ENCODE measurements around the gene STX8. TPM values are rescaled to one million over a fixed set of nuclear protein-coding genes. Genes with fewer than 3 reads are reported as not detected.
"Not testable (repeated sequence)": the region's sequence is repeated elsewhere in the genome, so short reads cannot be mapped to it uniquely, and the experiment has no call there.

The STX8 gene
- total and polyA plus RNA-seq, 2 donors = 60.5 to 75.8 TPM

DNA sequence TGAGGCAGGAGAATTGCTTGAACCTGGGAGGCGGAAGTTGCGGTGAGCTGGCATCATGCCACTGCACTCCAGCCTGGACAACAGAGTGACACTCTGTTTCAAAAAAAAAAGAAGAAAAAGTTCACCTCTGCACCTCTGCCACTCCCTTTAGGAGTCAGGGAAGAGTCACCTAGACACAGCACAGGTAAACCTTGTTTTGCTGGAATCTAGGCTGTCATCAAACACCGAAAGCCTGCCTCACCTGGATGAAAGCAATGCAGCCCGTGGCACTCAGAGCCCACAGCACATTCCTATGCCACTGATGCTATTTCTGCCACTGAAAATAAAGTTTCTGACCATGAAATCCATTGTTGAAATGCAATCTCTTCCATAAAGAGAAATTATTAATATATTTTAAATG, 23.0 kb upstream of the STX8 start:
- H3K27me3 ChIP-seq (ENCODE audit: control insufficient read depth in 2 of 2, insufficient read depth in 1 of 2, low read length in 1 of 2) = no peaks in the 10 kb centered on the region
- 96% methylated on average over 4 of the region's 4 CpGs for WGBS
- DNase-seq (ENCODE audit: low read depth in 6 of 9, low spot score in 9 of 9) = no peak
- no peaks in the 10 kb centered on the region for H3K36me3 ChIP-seq (ENCODE audit: control insufficient read depth in 2 of 2, insufficient read depth in 2 of 2, low read length in 1 of 2)
- no peak overlapping the region for H3K27ac ChIP-seq (ENCODE audit: low read depth in 1 of 2, low read length in 1 of 2)
- no peaks in the 10 kb centered on the region for H3K9me3 ChIP-seq (ENCODE audit: control insufficient read depth in 2 of 2, insufficient read depth in 1 of 2, low read length in 1 of 2)
- H3K4me1 ChIP-seq (ENCODE audit: control insufficient read depth in 2 of 2, insufficient read depth in 2 of 2, low read length in 2 of 2) = no peaks in the 10 kb centered on the region
- H3K4me3 ChIP-seq (ENCODE audit: low read length in 2 of 2) = no peak overlapping the region

DNA sequence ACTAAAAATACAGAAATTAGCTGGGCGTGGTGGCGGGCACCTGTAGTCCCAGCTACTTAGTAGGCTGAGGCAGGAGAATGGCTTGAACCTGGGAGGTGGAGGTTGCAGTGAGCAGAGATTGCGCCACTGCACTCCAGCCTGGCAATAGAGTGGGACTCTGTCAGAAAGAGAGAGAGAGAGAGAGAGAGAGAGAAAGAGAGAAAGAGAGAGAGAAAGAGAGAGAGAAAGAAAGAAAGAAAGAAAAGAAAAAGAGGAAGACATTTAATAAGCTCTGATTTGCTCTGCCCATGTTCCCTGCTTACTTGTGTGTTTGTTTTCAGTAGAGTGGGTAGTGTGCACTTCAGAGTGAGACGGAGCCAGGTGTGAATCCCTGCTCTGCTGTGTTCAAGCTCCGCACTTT, 22.0 kb upstream of the STX8 start:
- 96% methylated on average over 5 of the region's 5 CpGs for WGBS
- not testable (repeated sequence) for H3K4me3 ChIP-seq (ENCODE audit: low read length in 2 of 2); DNase-seq (ENCODE audit: low read depth in 6 of 9, low spot score in 9 of 9); H3K4me1 ChIP-seq (ENCODE audit: control insufficient read depth in 2 of 2, insufficient read depth in 2 of 2, low read length in 2 of 2); H3K27me3 ChIP-seq (ENCODE audit: control insufficient read depth in 2 of 2, insufficient read depth in 1 of 2, low read length in 1 of 2); H3K9me3 ChIP-seq (ENCODE audit: control insufficient read depth in 2 of 2, insufficient read depth in 1 of 2, low read length in 1 of 2); H3K36me3 ChIP-seq (ENCODE audit: control insufficient read depth in 2 of 2, insufficient read depth in 2 of 2, low read length in 1 of 2); H3K27ac ChIP-seq (ENCODE audit: low read depth in 1 of 2, low read length in 1 of 2)

DNA sequence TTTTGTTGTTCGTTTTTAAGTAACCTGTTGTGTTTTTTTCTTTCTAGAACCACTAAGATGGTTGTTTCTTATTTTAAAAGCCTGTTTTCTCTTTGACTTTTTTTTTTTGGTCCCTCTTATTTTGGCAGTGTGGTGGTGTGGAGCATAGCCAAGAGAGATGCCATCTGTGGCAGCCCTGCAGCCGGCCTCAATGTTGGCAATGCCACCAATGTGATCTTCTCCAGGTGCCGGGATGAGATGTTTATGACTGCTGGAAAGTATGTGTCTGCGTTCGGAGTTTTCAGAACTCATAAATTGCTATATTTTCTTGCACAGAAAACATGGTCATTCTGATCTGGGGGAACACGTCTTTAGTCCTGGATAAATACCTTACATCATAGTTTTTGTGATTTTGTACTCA, 18.4 kb upstream of the STX8 start:
- Histone ChIP-seq H3K27me3 (ENCODE audit: control insufficient read depth in 2 of 2, insufficient read depth in 1 of 2, low read length in 1 of 2) (no peaks in the 10 kb centered on the region), H3K9me3 (ENCODE audit: control insufficient read depth in 2 of 2, insufficient read depth in 1 of 2, low read length in 1 of 2) (no peaks in the 10 kb centered on the region), H3K4me1 (ENCODE audit: control insufficient read depth in 2 of 2, insufficient read depth in 2 of 2, low read length in 2 of 2) (no peaks in the 10 kb centered on the region), H3K27ac (ENCODE audit: low read depth in 1 of 2, low read length in 1 of 2) (no peak overlapping the region), H3K4me3 (ENCODE audit: low read length in 2 of 2) (no peak overlapping the region), H3K36me3 (ENCODE audit: control insufficient read depth in 2 of 2, insufficient read depth in 2 of 2, low read length in 1 of 2) (no peaks in the 10 kb centered on the region)
- WGBS = 96% methylated on average over 6 of the region's 6 CpGs
- DNase-seq (ENCODE audit: low read depth in 6 of 9, low spot score in 9 of 9) = no peak

DNA sequence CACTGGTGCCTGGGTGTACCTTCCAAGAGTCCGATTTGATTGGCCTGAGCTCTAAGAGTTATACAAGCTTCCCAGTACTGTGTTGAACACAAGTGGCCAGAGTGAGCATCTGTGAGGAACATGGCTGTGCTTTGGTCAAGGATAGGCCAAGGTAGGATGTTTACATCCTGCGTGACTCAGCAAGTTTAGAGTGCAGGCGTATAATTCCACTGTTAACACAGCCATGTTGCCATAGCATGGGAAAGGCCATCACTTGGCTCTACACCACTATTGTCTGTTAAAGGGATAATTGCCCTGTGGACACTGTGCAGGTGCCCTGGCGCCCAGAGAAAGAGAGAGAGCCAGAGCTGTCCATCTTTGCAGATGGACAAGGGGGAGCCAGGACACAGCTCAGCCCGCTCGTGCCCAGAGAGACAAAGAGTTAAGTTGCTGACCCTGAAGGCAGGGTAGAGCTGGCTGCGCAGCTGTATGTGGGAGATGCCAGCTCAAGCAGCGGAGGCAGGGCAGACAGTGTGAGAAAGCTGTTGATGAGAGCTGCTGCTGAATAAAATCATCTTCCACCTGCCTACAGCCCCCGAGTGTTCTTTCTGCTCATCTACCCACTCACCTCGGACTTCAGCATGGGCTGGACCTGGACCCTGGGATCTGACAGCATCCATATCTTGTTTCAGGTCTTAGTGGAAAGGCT, 12.5 kb upstream of the STX8 start:
- no peak for DNase-seq (ENCODE audit: low read depth in 6 of 9, low spot score in 9 of 9)
- no peaks in the 10 kb centered on the region for H3K36me3 ChIP-seq (ENCODE audit: control insufficient read depth in 2 of 2, insufficient read depth in 2 of 2, low read length in 1 of 2)
- H3K27ac ChIP-seq (ENCODE audit: low read depth in 1 of 2, low read length in 1 of 2) = no peak overlapping the region
- no peaks in the 10 kb centered on the region for H3K4me1 ChIP-seq (ENCODE audit: control insufficient read depth in 2 of 2, insufficient read depth in 2 of 2, low read length in 2 of 2)
- H3K27me3 ChIP-seq (ENCODE audit: control insufficient read depth in 2 of 2, insufficient read depth in 1 of 2, low read length in 1 of 2) = no peaks in the 10 kb centered on the region
- H3K4me3 ChIP-seq (ENCODE audit: low read length in 2 of 2) = no peak overlapping the region
- 94% methylated on average over 10 of the region's 10 CpGs for WGBS
- H3K9me3 ChIP-seq (ENCODE audit: control insufficient read depth in 2 of 2, insufficient read depth in 1 of 2, low read length in 1 of 2) = peaks cover 0 to 4% of the 10 kb centered on the region in 2 donors

DNA sequence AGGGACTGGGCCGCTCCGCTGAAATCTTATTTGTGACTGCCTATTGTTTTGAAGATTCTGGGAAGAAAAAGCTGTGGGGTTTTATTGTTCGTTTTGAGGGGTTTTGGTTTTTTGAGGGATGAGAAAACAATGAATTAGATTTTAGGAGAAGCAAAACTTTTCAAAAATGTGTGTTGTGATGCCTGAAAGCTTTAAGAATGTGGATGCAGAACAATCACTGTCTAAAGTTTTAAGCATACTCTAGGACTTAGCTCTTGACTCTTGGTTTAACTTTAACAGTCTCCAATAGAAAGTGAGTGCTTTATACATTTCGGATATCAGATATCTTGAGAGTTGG, 1.7 kb upstream of the STX8 start:
- no peak overlapping the region for H3K4me3 ChIP-seq (ENCODE audit: low read length in 2 of 2)
- no peaks in the 10 kb centered on the region for H3K36me3 ChIP-seq (ENCODE audit: control insufficient read depth in 2 of 2, insufficient read depth in 2 of 2, low read length in 1 of 2)
- 9% methylated on average over 4 of the region's 4 CpGs for WGBS
- DNase-seq (ENCODE audit: low read depth in 6 of 9, low spot score in 9 of 9) = no peak
- no peak overlapping the region for H3K27ac ChIP-seq (ENCODE audit: low read depth in 1 of 2, low read length in 1 of 2)
- no peaks in the 10 kb centered on the region for H3K9me3 ChIP-seq (ENCODE audit: control insufficient read depth in 2 of 2, insufficient read depth in 1 of 2, low read length in 1 of 2)
- peaks cover 0 to 2% of the 10 kb centered on the region in 2 donors for H3K27me3 ChIP-seq (ENCODE audit: control insufficient read depth in 2 of 2, insufficient read depth in 1 of 2, low read length in 1 of 2)
- H3K4me1 ChIP-seq (ENCODE audit: control insufficient read depth in 2 of 2, insufficient read depth in 2 of 2, low read length in 2 of 2) = peaks cover 5 to 10% of the 10 kb centered on the region in 2 donors

DNA sequence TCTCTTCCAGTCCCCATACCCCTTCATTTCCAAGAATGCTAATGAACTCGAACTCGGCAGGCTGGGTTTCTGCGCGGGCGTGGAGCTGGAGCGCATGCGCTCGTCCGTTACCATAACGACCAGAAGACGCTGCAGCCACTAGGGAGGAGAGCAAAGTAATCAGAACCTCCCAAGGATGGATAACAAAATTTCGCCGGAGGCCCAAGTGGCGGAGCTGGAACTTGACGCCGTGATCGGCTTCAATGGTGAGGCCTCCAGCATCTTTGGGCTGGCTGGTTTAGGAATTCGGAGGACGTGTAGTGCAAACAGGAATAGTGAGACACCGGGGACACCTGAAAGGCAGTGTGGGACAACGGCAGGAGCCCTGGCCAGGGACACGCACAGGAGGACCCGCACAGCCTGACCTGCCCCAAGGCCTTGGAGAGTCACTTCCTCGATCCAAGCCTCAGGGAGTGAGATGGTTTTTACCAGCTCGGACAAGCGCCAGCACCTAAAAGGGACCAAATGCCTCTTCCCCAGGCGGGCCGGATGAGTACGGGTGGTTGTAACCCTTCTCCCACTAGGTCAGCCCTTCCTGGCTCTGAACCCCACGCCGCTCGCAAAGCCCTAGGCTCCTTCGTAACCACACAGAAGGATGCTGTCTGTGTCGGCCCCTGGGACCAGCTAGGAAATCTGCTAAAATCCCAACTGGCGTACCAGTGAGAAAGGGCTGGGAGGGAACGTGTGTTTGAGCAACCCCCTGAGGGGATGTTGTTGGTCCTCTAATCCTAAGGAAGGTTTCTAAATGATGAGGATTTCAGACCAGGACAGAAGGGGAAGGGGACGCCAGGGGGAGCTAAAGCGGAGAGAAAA, 1.1 kb upstream of the STX8 start, which contains the start of gene CFAP52:
TSS of gene CFAP52 (plus strand) at position 122 of the 852 bp plus-strand sequence. CDS start at position 176, 54 bp downstream.
- Histone ChIP-seq H3K4me3 (ENCODE audit: low read length in 2 of 2) (peak within 1 kb of the TSS; percentile 80 to 88), H3K9me3 (ENCODE audit: control insufficient read depth in 2 of 2, insufficient read depth in 1 of 2, low read length in 1 of 2) (no peaks in the 10 kb centered on the region), H3K4me1 (ENCODE audit: control insufficient read depth in 2 of 2, insufficient read depth in 2 of 2, low read length in 2 of 2) (peaks cover 5 to 10% of the 10 kb centered on the region in 2 donors), H3K36me3 (ENCODE audit: control insufficient read depth in 2 of 2, insufficient read depth in 2 of 2, low read length in 1 of 2) (no peaks in the 10 kb centered on the region), H3K27ac (ENCODE audit: low read depth in 1 of 2, low read length in 1 of 2) (peak within 1 kb of the TSS in 1 of 2 donors; percentile 52), H3K27me3 (ENCODE audit: control insufficient read depth in 2 of 2, insufficient read depth in 1 of 2, low read length in 1 of 2) (peaks cover 0 to 2% of the 10 kb centered on the region in 2 donors)
- WGBS = 3% methylated on average over 38 of the region's 38 CpGs
- DNase-seq (ENCODE audit: low read depth in 6 of 9, low spot score in 9 of 9) = peak; percentile 49 to 83 (median 60)

DNA sequence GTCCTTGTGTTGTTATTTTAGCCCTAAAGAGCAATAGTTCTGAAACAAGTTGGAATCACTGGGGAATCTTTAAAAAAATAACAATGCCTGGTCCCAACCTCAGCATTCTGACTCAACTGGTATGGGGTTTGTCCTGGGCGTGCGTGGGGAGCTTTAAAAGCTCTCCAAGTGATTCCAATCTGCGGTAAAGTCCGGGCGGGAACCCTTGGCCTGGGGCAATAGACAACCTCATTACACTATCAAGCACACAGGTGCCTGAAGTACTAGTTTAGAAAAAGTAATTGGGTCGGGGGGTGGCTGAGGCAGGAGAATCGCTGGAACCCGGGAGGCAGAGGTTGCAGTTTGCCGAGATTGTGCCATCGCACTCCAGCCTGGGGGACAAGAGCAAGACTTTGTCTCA, 4.4 kb downstream of the STX8 start:
- H3K4me3 ChIP-seq (ENCODE audit: low read length in 2 of 2) = no peak overlapping the region
- H3K9me3 ChIP-seq (ENCODE audit: control insufficient read depth in 2 of 2, insufficient read depth in 1 of 2, low read length in 1 of 2) = no peaks in the 10 kb centered on the region
- H3K27ac ChIP-seq (ENCODE audit: low read depth in 1 of 2, low read length in 1 of 2) = no peak overlapping the region
- peaks cover 0 to 3% of the 10 kb centered on the region in 2 donors for H3K4me1 ChIP-seq (ENCODE audit: control insufficient read depth in 2 of 2, insufficient read depth in 2 of 2, low read length in 2 of 2)
- 96% methylated on average over 10 of the region's 10 CpGs for WGBS
- DNase-seq (ENCODE audit: low read depth in 6 of 9, low spot score in 9 of 9) = no peak
- peaks cover 5 to 7% of the 10 kb centered on the region in 2 donors for H3K36me3 ChIP-seq (ENCODE audit: control insufficient read depth in 2 of 2, insufficient read depth in 2 of 2, low read length in 1 of 2)
- no peaks in the 10 kb centered on the region for H3K27me3 ChIP-seq (ENCODE audit: control insufficient read depth in 2 of 2, insufficient read depth in 1 of 2, low read length in 1 of 2)

DNA sequence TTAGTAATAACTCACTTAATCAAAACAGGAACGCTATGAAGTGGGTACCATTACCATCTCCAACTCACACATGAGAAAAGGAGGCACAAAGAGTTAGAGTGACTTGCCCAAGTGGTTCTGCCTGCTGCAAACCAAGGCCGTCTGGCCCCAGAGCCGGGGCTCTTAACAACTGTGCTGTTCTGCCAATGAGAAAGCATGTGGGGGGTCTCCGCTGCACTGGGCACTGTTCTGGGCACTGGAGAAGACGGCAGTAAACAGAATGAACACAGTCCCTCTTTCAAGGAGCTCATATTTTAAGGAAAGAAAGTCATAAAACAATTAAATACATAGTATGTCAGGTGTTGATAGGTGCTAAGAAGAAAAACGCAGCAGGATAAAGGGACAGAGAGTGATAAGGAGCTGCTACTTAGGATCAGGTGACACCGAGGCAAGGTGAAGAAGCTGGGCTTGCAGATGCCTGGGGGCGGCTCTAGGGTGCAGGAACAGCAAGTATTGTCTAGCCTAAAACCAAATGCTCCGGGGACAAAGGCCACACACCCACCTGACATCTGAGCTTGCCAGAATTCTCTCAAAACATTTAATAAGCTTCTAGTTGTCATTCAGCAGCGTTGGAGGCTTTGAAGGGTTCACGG, 6.5 kb downstream of the STX8 start:
- H3K36me3 ChIP-seq (ENCODE audit: control insufficient read depth in 2 of 2, insufficient read depth in 2 of 2, low read length in 1 of 2) = peaks cover 5 to 7% of the 10 kb centered on the region in 2 donors
- no peaks in the 10 kb centered on the region for H3K4me1 ChIP-seq (ENCODE audit: control insufficient read depth in 2 of 2, insufficient read depth in 2 of 2, low read length in 2 of 2)
- DNase-seq (ENCODE audit: low read depth in 6 of 9, low spot score in 9 of 9) = no peak
- WGBS = 94% methylated on average over 11 of the region's 11 CpGs
- no peak overlapping the region for H3K4me3 ChIP-seq (ENCODE audit: low read length in 2 of 2)
- no peaks in the 10 kb centered on the region for H3K9me3 ChIP-seq (ENCODE audit: control insufficient read depth in 2 of 2, insufficient read depth in 1 of 2, low read length in 1 of 2)
- H3K27me3 ChIP-seq (ENCODE audit: control insufficient read depth in 2 of 2, insufficient read depth in 1 of 2, low read length in 1 of 2) = no peaks in the 10 kb centered on the region
- H3K27ac ChIP-seq (ENCODE audit: low read depth in 1 of 2, low read length in 1 of 2) = no peak overlapping the region

DNA sequence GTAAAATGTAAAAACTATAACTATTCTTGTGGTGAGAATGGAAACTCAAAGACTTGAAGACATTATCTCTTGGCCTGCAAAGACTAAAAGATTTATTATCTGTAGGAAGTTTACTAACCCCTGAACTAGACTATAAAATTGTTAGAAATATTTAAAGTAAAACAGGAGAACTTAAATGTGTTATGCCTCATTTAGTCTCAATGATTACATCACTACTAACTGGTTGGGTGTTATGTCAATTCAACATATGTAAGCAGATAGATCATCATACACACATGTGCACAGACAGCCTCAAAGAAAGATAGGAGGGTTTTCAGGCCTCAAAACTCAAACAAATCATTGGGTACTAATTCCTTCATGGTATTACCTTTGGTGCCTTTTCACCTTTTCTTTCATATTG, 7.6 kb downstream of the STX8 start:
- Histone ChIP-seq H3K4me1 (ENCODE audit: control insufficient read depth in 2 of 2, insufficient read depth in 2 of 2, low read length in 2 of 2) (no peaks in the 10 kb centered on the region), H3K4me3 (ENCODE audit: low read length in 2 of 2) (no peak overlapping the region), H3K27me3 (ENCODE audit: control insufficient read depth in 2 of 2, insufficient read depth in 1 of 2, low read length in 1 of 2) (no peaks in the 10 kb centered on the region), H3K27ac (ENCODE audit: low read depth in 1 of 2, low read length in 1 of 2) (no peak overlapping the region), H3K9me3 (ENCODE audit: control insufficient read depth in 2 of 2, insufficient read depth in 1 of 2, low read length in 1 of 2) (no peaks in the 10 kb centered on the region), H3K36me3 (ENCODE audit: control insufficient read depth in 2 of 2, insufficient read depth in 2 of 2, low read length in 1 of 2) (peaks cover 5 to 7% of the 10 kb centered on the region in 2 donors)
- no peak for DNase-seq (ENCODE audit: low read depth in 6 of 9, low spot score in 9 of 9)

All from thymus (tissue), 11 donors.